Suppressor macrophage treated with lipopolysaccharide for 1 hour (primary cell): ENCODE measurements around the gene RNF114.
"Not testable (repeated sequence)": the region's sequence is repeated elsewhere in the genome, so short reads cannot be mapped to it uniquely, and the experiment has no call there.

ENCODE experiments used
- DNase-seq, 3 donors: peaks; one replicate each; pipeline ENCODE4 v3.0.0-alpha.2; 2020 to 2022

The RNF114 gene

DNA sequence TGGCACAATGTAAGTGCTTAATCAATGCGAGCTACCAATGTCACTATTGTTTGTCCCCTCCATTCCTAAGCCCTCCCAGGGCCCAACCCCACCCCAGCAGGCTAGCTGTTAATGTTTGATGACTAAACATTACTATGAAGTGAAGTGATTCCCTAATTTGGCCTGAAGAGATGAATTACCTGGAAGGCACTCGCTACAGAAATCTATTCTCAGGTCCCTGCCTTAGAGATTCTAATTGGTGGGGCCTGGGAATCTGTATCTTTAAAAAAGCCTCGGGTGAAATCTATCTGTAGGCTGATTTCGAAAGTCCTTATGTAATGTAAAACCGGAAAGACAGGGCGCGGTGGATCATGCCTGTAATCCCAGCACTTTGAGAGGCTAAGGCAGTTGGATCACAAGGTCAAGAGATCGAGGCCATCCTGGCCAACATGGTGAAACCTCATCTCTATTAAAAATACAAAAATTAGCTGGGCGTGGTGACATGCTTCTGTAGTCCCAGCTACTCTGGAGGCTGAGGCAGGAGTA, 29.6 kb downstream of the RNF114 start:
- peak in 2 of 3 donors; percentile 26 to 32 for DNase-seq

DNA sequence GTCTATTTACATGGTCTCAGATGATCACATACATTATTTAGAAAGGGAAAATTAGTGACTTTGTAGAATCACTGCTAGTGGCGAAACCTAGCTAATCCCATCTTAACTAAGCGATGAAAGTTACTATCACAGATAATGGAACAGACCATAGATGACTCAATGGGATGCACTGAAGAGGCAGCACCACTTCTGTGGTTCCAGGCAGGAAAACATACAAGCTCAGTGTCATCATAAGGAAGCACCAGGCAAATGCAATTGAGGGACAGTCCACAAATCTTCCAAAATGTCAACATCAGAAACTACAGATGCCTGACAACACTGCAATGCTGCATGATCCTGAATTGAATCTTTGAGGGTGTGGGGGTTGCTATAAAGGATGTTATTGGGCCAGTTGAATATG, 30.7 kb downstream of the RNF114 start:
- DNase-seq, result peak; percentile 74 to 91 (median 78)

- DNase-seq, result peak in 1 of 3 donors; percentile 32
These were observed 33.0 kb downstream of the RNF114 start for GRCh38 chr20:49969234-49969633.

DNA sequence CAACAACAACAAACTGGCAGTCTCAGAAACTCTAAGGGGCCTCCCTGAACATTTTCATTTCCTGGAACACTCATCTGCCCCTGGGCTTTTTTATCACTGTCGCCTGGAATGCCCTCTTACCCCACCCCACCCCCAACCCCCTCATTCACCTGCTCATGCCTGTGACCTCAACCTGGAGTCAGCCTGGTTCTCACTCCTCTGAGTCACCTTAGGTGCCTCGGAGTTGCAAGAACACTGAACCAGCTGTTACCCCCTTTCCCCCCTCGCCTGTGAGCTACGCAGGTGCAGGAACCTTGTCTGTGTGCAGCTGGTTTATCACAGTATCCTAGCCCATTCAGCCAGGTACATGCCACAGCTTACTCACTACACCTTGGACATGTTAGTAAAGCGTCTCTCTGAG, 33.7 kb downstream of the RNF114 start:
- no peak for DNase-seq

GRCh38 chr20:49970498-49970897, 34.3 kb downstream of the RNF114 start:
- DNase-seq, result no peak

GRCh38 chr20:49973981-49974380, 37.8 kb downstream of the RNF114 start:
- DNase-seq, result no peak

GRCh38 chr20:49976542-49976941, 40.3 kb downstream of the RNF114 start:
- peak in 1 of 3 donors; percentile 35 for DNase-seq

DNA sequence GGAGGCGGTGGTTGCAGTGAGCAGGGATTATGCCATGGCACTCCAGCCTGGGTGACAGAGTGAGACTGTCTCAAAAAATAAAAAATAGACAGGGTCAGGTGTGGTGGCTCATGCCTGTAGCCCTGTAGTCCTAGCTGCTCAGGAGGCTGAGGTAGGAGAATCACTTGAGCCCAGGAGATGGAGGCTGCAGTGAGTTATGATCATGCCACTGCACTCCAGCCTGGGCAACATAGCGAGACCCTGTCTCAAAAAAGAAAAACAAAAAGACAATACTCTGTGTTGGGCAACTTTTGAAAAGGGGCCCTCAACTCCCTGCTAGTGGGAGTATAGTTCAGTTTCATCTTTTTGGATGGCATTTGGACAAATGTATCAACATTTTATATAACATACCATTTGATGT, 41.5 kb downstream of the RNF114 start:
- DNase-seq, result not testable (repeated sequence)

GRCh38 chr20:49978685-49979029, 42.5 kb downstream of the RNF114 start:
- no peak for DNase-seq

DNA sequence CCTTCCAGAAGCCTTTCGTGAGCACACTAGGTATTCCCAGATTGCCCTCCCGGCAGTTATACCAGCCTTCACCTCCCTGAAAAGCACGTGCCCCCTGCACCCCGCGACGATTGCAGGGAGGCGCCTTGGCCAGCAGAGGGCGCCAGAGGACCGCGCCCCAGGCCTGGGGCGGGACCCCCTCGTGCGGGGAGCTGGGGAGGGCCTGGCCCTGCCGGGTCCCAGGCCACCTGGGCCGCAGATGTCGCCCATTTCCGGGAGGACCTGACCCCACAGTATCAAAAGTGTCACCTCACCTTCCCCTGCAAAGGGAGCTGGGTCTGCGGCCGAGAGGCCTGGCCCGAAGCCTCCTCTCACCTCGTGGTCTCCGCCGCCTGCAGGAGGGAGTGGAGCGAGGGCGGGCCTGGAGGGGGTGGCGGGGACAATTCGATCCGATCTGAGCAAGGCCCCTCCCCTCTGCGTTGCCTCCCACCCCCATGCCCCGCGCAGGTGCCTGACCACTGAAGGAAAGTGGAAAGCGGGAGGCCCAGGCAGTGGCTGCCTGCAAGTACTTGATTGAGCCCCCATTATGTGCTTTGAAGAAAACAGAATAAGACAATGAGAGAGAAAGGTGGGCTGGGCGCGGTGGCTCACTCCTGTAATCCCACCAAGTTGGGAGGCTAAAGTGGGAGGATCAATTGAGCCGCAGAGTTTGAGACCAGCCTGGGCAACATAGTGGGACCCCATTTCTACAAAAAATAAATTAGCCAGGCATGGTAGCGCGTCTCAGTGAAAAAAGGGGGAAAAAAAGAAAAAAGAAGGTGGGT, 43.0 kb downstream of the RNF114 start:
- DNase-seq, result peak; percentile 44 to 70 (median 64)

DNA sequence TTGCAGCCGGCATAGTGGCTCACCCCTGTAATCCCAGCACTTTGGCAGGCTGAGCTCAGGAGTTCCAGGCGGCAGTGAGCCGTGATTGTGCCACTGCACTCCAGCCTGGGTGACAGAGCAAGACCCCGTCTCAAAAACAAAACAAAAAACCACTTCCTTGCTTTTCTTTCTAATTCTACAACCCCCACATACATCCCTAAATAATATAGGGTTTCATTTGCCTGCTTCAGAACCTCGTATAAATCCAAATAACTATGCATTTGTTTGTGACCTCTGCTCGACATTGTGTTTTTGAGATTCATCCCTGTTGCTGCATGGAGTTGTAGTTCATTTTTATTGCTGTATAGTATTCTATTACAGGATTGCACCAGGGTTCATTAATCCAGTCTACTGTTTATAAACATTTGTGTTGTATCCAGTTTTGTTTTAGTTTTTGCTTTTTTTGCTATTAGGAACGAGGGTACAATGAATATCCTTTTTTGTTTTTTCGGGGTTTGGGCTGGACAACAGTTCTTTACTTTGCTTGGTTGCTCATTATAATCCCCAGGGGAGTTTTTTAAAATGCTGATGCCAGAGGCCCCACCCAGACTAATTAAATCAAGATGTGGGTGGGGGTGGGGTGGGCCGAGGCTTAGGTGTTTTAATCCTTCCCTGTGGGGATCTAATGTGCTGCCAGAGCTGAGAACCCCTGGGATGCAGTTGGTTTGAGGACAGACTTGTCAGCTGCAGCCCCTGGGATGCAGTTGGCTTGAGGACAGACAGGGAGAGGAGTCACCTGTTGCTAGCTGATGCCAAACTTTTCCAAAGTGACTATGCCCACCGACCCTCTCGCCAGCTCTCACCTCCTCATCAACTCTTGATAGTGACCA, 44.2 kb downstream of the RNF114 start:
- DNase-seq, result no peak

- DNase-seq, result no peak
These were observed 45.2 kb downstream of the RNF114 start for GRCh38 chr20:49981218-49982071.

DNA sequence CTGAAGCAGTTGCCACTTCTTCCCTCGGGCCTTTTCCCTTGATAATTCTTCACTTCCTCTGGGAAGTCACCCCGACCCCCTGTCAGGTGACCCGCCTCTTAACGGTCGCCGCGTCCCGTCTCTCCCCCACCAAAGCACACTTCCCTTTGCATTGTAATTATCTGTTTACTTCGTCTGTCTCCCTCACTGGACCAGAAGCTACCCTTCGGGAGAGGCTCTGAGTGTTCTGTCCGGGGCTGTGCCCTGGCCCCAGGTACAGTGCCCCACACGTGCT, 45.8 kb downstream of the RNF114 start:
- peak in 2 of 3 donors; percentile 27 to 37 for DNase-seq

DNA sequence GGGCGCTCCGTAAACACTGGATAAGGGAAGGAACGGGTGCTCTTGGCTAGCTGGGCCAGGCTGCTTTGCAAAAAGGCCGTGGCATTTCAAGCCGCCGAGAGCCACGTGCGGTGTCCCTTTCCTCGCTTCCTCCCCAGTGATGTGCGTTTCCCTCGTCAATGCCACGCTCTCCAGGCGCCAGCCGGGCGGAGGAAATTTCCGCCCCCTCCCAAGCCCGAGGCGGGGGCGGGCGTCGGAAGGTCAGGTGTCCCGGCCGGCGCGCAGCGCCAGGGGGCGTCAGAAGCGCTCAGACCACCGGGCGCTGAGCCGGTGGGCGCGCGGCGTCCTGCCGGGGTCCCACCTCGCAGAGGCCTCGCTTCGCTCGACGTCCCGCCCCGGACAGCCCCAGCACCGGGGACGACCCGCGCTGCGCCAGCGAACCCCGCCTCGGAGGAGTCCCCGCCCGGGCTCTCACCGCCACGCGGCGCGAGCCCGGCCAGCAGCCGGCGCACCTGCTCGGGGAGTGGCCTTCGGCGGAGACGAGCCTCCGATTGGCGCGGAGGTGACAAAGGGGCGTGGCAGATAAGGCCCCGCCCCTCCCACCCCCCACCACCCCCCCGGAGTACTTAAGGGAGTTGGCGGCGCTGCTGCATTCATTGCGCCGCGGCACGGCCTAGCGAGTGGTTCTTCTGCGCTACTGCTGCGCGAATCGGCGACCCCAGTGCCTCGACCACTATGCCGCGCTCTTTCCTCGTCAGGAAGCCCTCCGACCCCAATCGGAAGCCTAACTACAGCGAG, 46.3 kb downstream of the RNF114 start, which contains the start of gene SNAI1:
Gene SNAI1 (plus strand): TSS at position 635 of the 777 bp plus-strand sequence. CDS start 80 bp downstream, at position 715.
- peak; percentile 74 to 90 (median 76) for DNase-seq

DNA sequence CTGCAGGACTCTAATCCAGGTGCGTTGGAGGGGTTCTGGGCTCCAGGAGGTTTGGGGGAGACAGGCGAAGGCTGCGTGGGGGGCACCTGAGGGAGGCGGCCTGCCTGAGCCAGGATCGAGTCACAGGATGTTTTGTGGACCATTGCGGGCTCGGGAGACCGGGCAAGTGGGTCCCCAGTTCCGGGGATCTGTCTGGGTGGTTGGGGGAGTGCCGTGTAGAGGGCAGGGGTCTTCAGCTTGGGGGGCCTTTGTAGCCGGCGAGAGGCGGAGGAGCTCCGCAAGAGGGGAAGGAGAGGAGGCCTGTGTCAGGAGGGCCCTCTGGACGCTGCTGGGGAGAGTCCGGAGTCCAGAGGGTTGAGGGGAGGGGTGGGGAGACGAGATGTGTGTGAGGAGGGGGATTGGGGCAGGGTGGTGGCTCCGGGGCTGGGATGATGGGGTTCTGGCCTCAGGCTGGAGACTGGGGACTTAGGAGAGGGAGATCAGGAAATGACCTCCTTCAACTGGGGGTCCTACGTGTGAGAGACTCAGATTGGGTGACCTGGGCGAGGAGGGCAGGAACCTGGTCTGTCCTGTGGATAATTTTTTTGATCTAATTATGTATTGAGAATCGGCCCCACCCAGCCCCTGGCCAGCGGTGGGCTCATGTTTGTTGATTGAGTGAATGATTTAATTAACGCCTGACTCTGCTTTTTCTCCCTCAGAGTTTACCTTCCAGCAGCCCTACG, 47.1 kb downstream of the RNF114 start:
- DNase-seq, result no peak

GRCh38 chr20:49983848-49984408, 47.7 kb downstream of the RNF114 start:
- DNase-seq, result no peak

DNA sequence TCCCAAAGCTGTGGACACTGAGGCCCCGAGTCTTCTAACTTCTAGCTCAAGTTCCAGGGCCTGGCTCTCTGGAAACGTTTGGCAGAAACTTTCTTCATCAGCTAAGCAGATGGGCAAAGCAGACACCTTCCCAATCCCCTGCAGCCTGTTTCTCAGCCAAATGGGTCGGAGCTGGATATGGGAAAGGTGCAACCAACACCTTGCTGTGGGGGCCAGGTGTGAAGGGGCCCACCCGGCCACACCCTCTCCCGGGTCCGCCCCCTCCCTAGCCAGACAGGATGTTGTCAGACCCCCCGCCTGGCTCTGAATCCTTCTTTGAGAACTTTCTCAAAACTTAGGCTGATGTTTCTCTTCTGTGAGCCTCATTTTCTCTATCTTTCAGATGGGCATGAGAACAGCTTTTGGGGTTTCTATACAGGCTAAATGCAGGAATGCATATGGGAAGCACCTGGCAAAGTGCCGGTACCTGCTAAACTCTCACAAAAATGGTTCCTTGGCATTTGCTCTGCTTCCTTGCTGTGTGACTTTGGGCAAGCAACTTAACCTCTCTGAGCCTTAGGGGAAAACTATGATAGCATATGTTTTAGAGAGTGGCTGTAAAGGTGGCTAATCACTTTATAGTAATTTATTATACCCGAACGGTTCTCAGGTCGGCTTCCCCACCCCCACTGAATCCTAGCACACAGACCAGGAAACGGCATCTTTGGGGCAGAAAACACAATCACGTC, 48.4 kb downstream of the RNF114 start:
- DNase-seq, result no peak

DNA sequence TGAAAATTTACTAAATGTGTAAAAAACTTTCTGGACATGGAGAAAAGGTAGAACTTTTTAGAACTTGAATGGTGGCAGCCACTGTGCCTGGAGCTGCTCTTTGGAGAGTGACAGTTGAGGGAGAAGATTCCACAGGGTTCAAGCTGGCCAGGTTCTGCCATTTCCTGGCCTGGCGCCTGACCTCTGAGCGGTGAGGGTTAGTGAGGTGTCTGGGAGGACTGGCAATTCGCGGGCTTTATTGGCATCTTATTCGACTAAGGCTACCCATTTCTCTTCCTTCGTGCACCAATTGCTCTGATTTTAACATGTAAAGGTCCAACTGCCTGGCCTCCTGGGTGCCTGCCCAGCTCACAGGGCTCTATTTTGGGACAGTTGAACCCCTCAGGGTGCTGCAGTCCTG, 49.0 kb downstream of the RNF114 start:
- no peak for DNase-seq

- no peak for DNase-seq
These were observed 49.4 kb downstream of the RNF114 start for GRCh38 chr20:49985617-49986016.

DNA sequence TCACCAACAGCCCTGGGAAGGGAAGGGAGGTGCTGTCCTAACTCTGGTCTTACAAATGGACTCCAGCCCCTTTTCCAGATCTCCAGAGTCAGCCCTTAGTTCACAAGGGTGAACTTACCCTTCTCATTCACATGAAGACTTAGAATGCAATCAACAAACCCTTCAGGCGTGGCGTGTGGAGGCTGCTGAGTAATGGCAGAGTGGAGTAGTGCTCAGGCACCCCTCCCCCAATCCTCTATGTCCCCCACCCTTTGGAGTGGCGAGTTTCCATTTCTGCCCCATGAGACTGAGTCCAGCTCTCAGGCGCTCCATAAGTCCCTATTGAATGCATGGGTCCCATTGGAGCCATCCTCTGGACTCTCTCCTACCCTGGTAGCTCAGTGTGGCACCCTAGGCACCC, 49.9 kb downstream of the RNF114 start:
- DNase-seq, result no peak
